ENCODE measurements around the gene ZNF474. TPM values are rescaled to one million over a fixed set of nuclear protein-coding genes. Genes with fewer than 3 reads are reported as not detected.

Gene ZNF474
- total RNA-seq, 2 experiments from 2014 or later = 0.28 TPM; not detected in 1

- H3K36me3 Mint-ChIP-seq (ENCODE audit: low read depth) = no peaks in the 10 kb centered on the region
- peaks cover 3% of the 10 kb centered on the region for H3K27me3 Mint-ChIP-seq
- Histone ChIP-seq H3K27me3 (ENCODE audit: control insufficient read depth in 1 of 2, insufficient read depth in 2 of 2, low read length in 2 of 2) (no peaks in the 10 kb centered on the region), H3K9me3 (ENCODE audit: control insufficient read depth in 1 of 2, insufficient read depth in 1 of 2, low read length in 2 of 2) (no peaks in the 10 kb centered on the region), H3K36me3 (ENCODE audit: insufficient read depth, low read length) (no peaks in the 10 kb centered on the region), H3K27ac (ENCODE audit: low read depth in 1 of 2, low read length in 2 of 2) (no peak overlapping the region), H3K4me3 (ENCODE audit: low read length) (no peak overlapping the region), H3K4me1 (ENCODE audit: insufficient read depth, low read length) (no peaks in the 10 kb centered on the region)
- no peak overlapping the region for H3K4me3 Mint-ChIP-seq
- TF ChIP-seq CTCF (IDR thresholded peaks at IDR 0.05) = no peak
- no peaks in the 10 kb centered on the region for H3K4me1 Mint-ChIP-seq (ENCODE audit: low read depth)
- intact Hi-C loops (cut with DNase I, micrococcal nuclease) = no loop called here
- ChIA-PET CTCF (no interaction called here), POLR2A (no interaction called here)
- ATAC-seq (ENCODE audit: poor library complexity) = no peak
- DNase-seq = no peak
- H3K27ac Mint-ChIP-seq = no peak overlapping the region
- no peaks in the 10 kb centered on the region for H3K9me3 Mint-ChIP-seq
Observed at GRCh38 chr5:122162100-122162638, 32.8 kb downstream of the ZNF474 start.

DNA sequence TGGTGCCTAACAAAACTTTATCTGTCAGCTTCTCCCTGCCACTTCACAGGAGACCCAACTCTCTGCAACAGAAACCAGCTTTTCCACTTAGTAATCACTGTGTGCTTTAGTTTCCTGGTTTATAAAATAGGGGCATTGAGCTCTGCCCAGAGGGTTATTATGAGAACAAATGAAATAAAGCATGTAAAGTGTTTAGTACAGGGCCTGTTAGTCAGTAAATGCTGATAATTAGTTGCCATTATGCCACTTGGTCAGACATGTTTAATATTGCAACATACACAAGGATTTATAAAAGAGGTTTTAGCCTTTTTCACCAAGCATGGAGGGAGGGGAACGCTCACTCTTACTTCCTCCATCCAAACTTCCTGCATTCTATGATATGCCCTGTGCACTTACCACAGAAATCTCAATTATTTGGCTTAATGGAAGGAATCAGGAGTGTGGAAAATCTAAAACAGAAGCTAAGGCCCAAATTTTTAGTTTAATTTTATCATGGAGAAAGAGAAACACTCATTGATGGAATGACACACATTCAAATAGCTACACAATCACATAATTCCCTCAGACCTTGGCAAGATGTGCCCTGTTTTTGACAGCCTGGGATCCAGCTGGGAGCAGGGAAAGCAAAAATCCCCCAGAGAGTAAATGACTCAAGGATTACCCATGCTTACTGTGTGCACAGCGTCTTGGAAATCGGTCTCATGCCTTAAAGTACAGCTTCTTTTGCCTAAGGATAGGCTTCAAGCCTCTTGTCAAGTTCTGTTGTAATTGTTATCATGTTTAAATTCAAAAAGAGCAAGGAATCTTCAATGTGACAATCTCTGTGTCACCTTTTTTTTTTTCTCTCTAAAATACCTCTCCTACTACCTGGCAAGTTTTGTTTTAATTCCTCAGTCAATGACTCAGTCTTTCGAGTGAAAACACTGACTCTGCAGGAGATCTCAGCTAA, 34.0 kb downstream of the ZNF474 start:
- H3K27me3 Mint-ChIP-seq = peaks cover 3% of the 10 kb centered on the region
- H3K9me3 Mint-ChIP-seq = no peaks in the 10 kb centered on the region
- DNase-seq = no peak
- Histone ChIP-seq H3K27me3 (ENCODE audit: control insufficient read depth in 1 of 2, insufficient read depth in 2 of 2, low read length in 2 of 2) (no peaks in the 10 kb centered on the region), H3K4me1 (ENCODE audit: insufficient read depth, low read length) (no peaks in the 10 kb centered on the region), H3K4me3 (ENCODE audit: low read length) (no peak overlapping the region), H3K36me3 (ENCODE audit: insufficient read depth, low read length) (no peaks in the 10 kb centered on the region), H3K9me3 (ENCODE audit: control insufficient read depth in 1 of 2, insufficient read depth in 1 of 2, low read length in 2 of 2) (no peaks in the 10 kb centered on the region), H3K27ac (ENCODE audit: low read depth in 1 of 2, low read length in 2 of 2) (no peak overlapping the region)
- ATAC-seq (ENCODE audit: poor library complexity) = no peak
- H3K27ac Mint-ChIP-seq = no peak overlapping the region
- TF ChIP-seq CTCF (IDR thresholded peaks at IDR 0.05) = no peak
- no peak overlapping the region for H3K4me3 Mint-ChIP-seq
- ChIA-PET POLR2A (no interaction called here), CTCF (no interaction called here)
- H3K4me1 Mint-ChIP-seq (ENCODE audit: low read depth) = no peaks in the 10 kb centered on the region
- H3K36me3 Mint-ChIP-seq (ENCODE audit: low read depth) = no peaks in the 10 kb centered on the region
- intact Hi-C loops (cut with DNase I, micrococcal nuclease) = no loop called here

- Histone ChIP-seq H3K4me3 (ENCODE audit: low read length) (no peak overlapping the region), H3K36me3 (ENCODE audit: insufficient read depth, low read length) (no peaks in the 10 kb centered on the region), H3K4me1 (ENCODE audit: insufficient read depth, low read length) (no peaks in the 10 kb centered on the region), H3K27ac (ENCODE audit: low read depth in 1 of 2, low read length in 2 of 2) (no peak overlapping the region), H3K27me3 (ENCODE audit: control insufficient read depth in 1 of 2, insufficient read depth in 2 of 2, low read length in 2 of 2) (no peaks in the 10 kb centered on the region), H3K9me3 (ENCODE audit: control insufficient read depth in 1 of 2, insufficient read depth in 1 of 2, low read length in 2 of 2) (no peaks in the 10 kb centered on the region)
- ChIA-PET POLR2A (no interaction called here), CTCF (no interaction called here)
- Mint-ChIP-seq H3K4me1 (ENCODE audit: low read depth) (no peaks in the 10 kb centered on the region), H3K36me3 (ENCODE audit: low read depth) (no peaks in the 10 kb centered on the region), H3K9me3 (no peaks in the 10 kb centered on the region), H3K27ac (no peak overlapping the region), H3K4me3 (no peak overlapping the region), H3K27me3 (peaks cover 3% of the 10 kb centered on the region)
- TF ChIP-seq CTCF (IDR thresholded peaks at IDR 0.05) = no peak
- intact Hi-C loops (cut with DNase I, micrococcal nuclease) = no loop called here
- no peak for DNase-seq
- ATAC-seq (ENCODE audit: poor library complexity) = no peak
Observed at GRCh38 chr5:122164070-122164435, 34.7 kb downstream of the ZNF474 start.

Measured in CD4-positive, alpha-beta T cell (primary cell).